Muscle of leg (tissue), 11 donors: ENCODE data around the gene TCEANC2. TPM values are rescaled to one million over a fixed set of nuclear protein-coding genes. Genes with fewer than 3 reads are reported as not detected.
"Not testable (repeated sequence)": the region's sequence is repeated elsewhere in the genome, so short reads cannot be mapped to it uniquely, and the experiment has no call there.

Source experiments
- DNase-seq: peaks from one replicate; pipeline ENCODE4 v3.0.0; 2013
- H3K27ac ChIP-seq: one replicate; pipeline ENCODE4 v1.5.1; 2013; ENCODE audit warnings: mild to moderate bottlenecking, low read length, control low read depth
- H3K27me3 ChIP-seq: one replicate; pipeline ENCODE4 v1.6.1; 2013; ENCODE audit warnings: low read length; ENCODE audit not compliant: control insufficient read depth, insufficient read depth
- H3K36me3 ChIP-seq: one replicate; pipeline ENCODE4 v1.6.1; 2013; ENCODE audit warnings: low read length; ENCODE audit not compliant: control insufficient read depth, insufficient read depth
- H3K4me1 ChIP-seq: one replicate; pipeline ENCODE4 v1.6.1; 2013; ENCODE audit warnings: low read length; ENCODE audit not compliant: control insufficient read depth, insufficient read depth
- H3K4me3 ChIP-seq: one replicate; pipeline ENCODE4 v1.5.1; 2013; ENCODE audit warnings: low read length, control low read depth
- H3K9me3 ChIP-seq: replicated peaks from 2 replicates; pipeline ENCODE4 v1.6.1; 2013; ENCODE audit warnings: low read depth, low read length; ENCODE audit not compliant: control insufficient read depth
- WGBS: methylation state at CpG from one replicate; pipeline ENCODE4 v1.1.5; 2013; ENCODE audit warnings: missing lambda C conversion rate; ENCODE audit not compliant: insufficient coverage; 5-methylcytosine and 5-hydroxymethylcytosine counted together
- polyA plus RNA-seq, 8 donors: library from polyadenylated mRNA; unstranded; fragments of 120-200 nt; gene quantifications; one replicate each; pipeline versions ENCODE4 v1.2.1 to v1.2.3, GENCODE V29; 2013; ENCODE audit warnings: inconsistent platforms in 1 of 8, low replicate concordance in 1 of 8; ENCODE audit not compliant: insufficient read length in 8 of 8, insufficient read depth in 1 of 8
- total RNA-seq: library from RNA; stranded (reverse); fragments of 120-200 nt; gene quantifications from one replicate; pipeline ENCODE4 v1.2.4, GENCODE V29; 2013

The TCEANC2 gene
- total and polyA plus RNA-seq, 9 donors, result 4.0 to 6.2 (median 4.8) TPM

DNA sequence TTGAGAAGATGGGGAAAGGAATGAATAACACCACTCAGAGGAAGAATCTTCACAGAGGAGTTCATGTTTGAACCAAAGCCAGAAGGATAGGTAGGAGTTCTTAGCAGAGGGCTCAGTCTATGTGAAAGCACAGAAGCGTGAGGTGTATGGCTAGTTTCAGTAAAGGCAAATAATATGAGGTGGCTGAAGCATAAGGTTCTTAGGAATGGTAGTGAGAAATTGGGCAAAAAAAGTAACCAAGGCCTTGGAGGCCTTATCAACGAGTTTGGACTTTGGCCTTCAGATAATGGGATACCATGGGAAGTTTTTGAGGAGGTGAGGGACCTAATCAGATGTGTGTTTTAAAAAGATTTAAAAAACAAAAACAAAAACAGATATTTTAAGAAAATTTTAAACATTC, 47.1 kb downstream of the TCEANC2 start:
- Histone ChIP-seq H3K4me1 (peaks cover 3% of the 10 kb centered on the region), H3K36me3 (peaks cover 10% of the 10 kb centered on the region), H3K27ac (no peak overlapping the region), H3K27me3 (no peaks in the 10 kb centered on the region), H3K9me3 (no peaks in the 10 kb centered on the region), H3K4me3 (no peak overlapping the region)
- 45% methylated on average over 1 of the region's 2 CpGs for WGBS
- DNase-seq, result no peak

DNA sequence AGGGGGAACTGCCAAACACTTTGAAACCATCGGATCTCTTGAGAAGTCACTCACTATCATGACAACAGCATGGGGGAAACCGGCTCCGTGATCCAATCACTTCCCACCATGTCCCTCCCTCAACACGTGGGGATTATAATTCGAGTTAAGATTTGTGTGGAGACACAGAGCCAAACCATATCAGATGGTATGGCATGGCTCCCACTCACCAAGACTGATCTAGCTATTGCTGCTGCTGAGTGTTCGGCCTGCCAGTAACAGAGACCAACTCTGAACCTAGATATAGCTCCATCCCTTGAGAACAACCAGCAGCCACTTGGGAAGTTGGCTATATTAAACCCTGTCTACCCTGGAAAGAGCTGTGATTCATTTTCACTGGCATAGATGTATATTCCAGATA, 50.0 kb downstream of the TCEANC2 start:
- Histone ChIP-seq H3K27ac (no peak overlapping the region), H3K4me3 (no peak overlapping the region)
- WGBS, result 90% methylated on average over 2 of the region's 6 CpGs

DNA sequence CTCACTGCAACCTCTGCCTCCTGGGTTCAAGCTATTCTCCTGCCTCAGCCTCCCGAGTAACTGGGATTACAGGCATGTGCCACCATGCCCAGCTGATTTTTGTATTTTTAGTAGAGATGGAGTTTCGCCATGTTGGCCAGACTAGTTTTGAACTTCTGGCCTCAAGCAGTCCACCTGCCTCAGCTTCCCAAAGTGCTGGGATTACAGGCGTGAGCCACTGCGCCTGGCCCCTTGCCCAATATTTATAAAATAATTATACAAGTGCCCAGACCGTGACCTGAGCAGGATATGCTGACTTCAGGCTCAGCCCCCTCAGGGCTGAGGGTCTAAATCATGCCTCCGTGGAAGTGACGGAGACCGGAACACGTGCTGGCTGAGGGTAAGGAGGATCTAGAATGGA, 51.2 kb downstream of the TCEANC2 start:
- WGBS, result 85% methylated on average over 6 of the region's 9 CpGs
- H3K9me3 ChIP-seq, result not testable (repeated sequence)

More for the DNA sequence above, 50.0 kb downstream of the TCEANC2 start:
- H3K27me3 ChIP-seq, result no peaks in the 10 kb centered on the region
- no peak for DNase-seq
- peaks cover 3% of the 10 kb centered on the region for H3K36me3 ChIP-seq
- no peaks in the 10 kb centered on the region for H3K4me1 ChIP-seq
- H3K9me3 ChIP-seq, result no peaks in the 10 kb centered on the region

DNA sequence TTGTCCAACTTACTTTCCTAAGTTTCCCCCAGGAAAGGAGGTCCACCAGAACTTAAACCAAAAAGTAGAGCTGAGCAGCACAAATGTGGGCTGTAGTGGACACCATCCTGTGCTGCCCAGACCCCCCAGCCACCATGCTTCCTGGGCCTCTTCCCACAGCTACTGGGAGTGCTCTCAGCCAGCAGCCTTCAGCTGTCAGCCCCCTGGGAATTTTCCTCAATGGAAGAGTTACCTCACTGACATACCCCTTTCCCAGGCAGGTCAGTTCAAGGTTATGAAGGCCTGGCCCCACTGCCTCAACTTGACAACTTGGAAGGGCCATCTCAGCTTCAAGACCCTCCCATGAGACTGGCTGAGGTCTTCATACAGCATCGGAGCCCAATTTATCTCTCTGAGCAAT, 51.7 kb downstream of the TCEANC2 start:
- no peaks in the 10 kb centered on the region for H3K4me1 ChIP-seq

More for the DNA sequence above, 51.2 kb downstream of the TCEANC2 start:
- H3K4me3 ChIP-seq, H3K36me3 ChIP-seq, H3K4me1 ChIP-seq, H3K27me3 ChIP-seq, DNase-seq, H3K27ac ChIP-seq: not testable (repeated sequence)

DNA sequence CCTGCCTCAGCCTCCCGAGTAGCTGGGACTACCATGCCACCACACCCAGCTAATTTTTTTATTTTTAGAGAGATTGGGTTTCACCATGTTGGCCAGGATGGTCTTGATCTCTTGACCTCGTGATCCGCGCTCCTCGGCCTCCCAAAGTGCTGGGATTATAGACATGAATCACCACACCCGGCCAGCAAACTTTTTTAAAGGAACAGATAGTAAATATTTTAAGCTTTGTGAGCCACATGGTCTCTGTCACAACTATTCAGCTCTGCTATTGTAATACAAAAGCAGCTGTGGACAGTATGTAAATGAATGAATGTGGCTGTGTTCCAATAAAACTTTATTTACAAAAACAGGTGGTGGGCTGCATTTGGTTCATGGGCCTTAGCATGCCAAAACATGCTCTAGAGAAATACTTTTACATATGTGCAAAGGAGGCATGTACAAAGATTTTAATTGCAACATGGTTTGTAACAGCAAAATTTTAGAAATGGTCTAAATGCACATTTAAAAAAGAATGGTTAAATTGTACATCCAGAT, 52.4 kb downstream of the TCEANC2 start:
- H3K9me3 ChIP-seq, result no peaks in the 10 kb centered on the region
- H3K4me3 ChIP-seq, result no peak overlapping the region
- H3K36me3 ChIP-seq, result peaks cover 3% of the 10 kb centered on the region
- no peak for DNase-seq
- H3K27me3 ChIP-seq, result no peaks in the 10 kb centered on the region
- no peak overlapping the region for H3K27ac ChIP-seq
- no peaks in the 10 kb centered on the region for H3K4me1 ChIP-seq
- WGBS, result no CpG with 5 or more reads among the region's 6 CpGs

More for the DNA sequence above, 51.7 kb downstream of the TCEANC2 start:
- Histone ChIP-seq H3K27ac (no peak overlapping the region), H3K27me3 (no peaks in the 10 kb centered on the region), H3K4me3 (no peak overlapping the region), H3K9me3 (no peaks in the 10 kb centered on the region), H3K36me3 (peaks cover 3% of the 10 kb centered on the region)
- WGBS, result 87% methylated on average over 1 of the region's 1 CpG
- DNase-seq, result no peak

DNA sequence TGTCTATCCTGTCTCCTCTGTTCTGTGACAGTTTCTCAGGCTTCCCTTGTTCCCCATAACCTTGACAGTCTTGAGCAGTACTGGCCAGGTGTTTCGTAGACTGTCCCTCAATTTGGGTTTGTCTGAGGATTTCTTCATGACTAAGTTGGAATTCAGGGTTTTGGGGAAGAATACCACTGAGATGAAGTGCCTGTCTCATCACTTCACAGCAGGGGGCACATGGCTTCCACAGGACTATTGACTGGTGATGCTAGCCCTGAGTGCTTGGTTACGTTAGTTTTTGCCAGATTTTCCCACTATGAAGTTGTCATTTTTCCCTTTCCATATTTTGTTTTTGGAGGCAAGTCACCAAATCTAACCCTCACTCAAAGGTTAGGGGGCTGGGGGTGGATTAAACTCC, 53.7 kb downstream of the TCEANC2 start:
- no CpG with 5 or more reads among the region's 2 CpGs for WGBS
- H3K27me3 ChIP-seq, result no peaks in the 10 kb centered on the region
- no peaks in the 10 kb centered on the region for H3K9me3 ChIP-seq
- H3K36me3 ChIP-seq, result peaks cover 3% of the 10 kb centered on the region
- H3K4me3 ChIP-seq, result no peak overlapping the region
- peak; percentile 26 for DNase-seq
- no peak overlapping the region for H3K27ac ChIP-seq
- no peaks in the 10 kb centered on the region for H3K4me1 ChIP-seq

DNA sequence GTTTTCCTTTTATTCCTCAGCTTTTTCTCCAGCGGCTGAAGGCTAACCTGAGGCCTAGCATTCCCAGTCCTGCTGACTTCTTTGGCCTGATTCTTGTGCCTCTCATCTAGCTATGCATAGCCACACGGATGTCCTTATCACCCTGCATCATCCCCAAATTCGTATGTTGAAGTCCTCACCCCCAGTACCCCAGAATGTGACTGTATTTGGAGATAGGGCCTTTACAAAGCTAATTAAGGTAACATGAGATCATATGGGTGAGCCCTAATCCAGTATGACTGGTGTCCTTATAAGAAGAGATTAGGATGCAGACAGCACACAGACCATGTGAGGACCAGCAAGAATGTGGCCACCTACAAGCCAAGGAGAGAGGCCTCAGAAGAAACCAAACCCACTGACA, 54.7 kb downstream of the TCEANC2 start:
- Histone ChIP-seq H3K27ac (no peak overlapping the region), H3K27me3 (no peaks in the 10 kb centered on the region), H3K36me3 (no peaks in the 10 kb centered on the region), H3K4me1 (no peaks in the 10 kb centered on the region), H3K9me3 (no peaks in the 10 kb centered on the region), H3K4me3 (no peak overlapping the region)
- DNase-seq, result no peak
- 100% methylated on average over 1 of the region's 3 CpGs for WGBS

DNA sequence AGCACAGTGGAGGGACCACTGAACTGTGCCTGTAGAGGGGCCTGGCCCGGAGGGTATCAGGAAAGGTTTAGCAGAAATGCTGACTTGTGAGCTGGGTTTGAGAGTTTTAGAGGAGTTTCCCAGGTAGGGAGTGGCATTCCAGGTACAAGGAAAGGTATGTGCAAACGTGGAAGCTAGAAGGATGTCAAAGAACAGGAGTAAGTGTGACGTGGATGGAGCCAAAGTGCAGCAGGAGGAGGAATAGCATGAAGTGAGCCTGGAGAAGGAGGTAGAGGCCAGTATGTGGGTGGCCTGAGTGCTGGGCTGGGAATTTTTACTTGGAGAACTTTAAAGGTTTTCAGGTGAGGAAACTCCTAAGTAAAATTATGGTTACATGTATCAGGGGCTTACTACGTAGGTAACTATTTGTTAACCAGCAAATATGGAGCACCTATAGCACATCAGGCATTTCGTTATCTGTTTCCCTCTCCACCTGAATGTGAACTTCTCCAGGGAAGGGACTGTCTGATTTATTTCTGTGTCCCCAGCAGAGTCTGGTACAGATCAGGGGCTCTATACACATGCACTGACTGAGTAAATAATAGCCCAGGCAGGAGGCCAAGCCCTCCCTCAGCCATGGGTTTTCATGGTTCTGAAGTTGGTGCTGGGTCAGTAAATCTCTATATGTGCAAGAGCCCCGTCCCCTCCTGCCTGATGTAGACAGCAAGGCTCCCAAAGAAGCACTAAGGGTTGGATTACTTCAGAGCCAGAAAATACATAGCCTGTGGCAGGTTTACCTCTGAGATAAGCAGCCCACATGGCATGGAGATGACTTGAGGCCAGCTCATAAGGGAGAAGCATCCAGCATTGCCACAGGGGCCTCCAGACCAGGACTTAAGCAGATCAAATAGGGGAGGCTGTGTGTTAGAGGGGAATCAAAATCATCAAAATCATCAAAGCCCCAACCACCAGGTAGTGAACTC, 56.0 kb downstream of the TCEANC2 start:
- 70% methylated on average over 4 of the region's 6 CpGs for WGBS
- no peaks in the 10 kb centered on the region for H3K27me3 ChIP-seq
- no peak overlapping the region for H3K27ac ChIP-seq
- DNase-seq, result no peak
- no peaks in the 10 kb centered on the region for H3K9me3 ChIP-seq
- no peak overlapping the region for H3K4me3 ChIP-seq
- H3K4me1 ChIP-seq, result no peaks in the 10 kb centered on the region
- H3K36me3 ChIP-seq, result no peaks in the 10 kb centered on the region

DNA sequence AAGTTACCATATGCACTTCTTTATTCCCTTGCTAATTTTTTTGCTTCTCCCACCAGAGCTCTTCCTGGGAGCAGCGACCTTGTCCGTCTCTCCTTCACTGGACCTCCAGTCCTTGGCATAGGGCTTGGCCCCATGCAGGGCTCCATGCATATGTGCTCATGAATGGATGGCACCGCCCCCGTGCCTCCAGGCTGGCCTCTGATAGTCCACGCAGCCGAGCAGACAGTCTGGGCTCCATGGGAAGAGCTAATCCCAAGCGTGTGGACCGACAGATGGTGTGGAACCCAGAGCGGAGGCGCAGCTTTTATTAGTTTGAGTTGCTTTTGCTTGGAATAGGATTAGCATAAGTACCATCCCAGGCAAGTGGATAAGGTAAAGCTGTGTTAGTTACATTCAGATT, 57.6 kb downstream of the TCEANC2 start:
- H3K4me3 ChIP-seq, result no peak overlapping the region
- no peaks in the 10 kb centered on the region for H3K27me3 ChIP-seq
- no peaks in the 10 kb centered on the region for H3K36me3 ChIP-seq
- H3K27ac ChIP-seq, result no peak overlapping the region
- no peak for DNase-seq
- WGBS, result 78% methylated on average over 9 of the region's 10 CpGs
- no peaks in the 10 kb centered on the region for H3K9me3 ChIP-seq
- no peaks in the 10 kb centered on the region for H3K4me1 ChIP-seq

DNA sequence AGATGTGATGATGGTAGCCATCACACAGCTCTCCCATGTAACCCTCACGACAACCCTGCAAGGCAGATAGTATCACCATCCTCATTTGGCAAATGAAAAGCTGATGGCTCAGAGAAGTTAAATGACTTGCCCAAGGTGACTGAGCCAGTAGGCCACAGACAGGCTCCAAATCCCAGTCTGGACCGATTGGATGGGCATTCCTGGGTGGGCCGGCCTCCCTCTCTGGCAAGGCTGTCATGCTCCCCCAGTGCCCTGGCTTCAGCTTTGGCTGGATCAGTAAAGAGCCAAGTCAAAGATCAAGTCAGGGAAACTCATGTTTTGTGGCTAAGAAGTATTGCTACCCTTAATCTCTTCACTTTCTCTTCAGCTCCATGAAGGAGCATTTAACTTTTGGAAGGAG, 58.2 kb downstream of the TCEANC2 start:
- Histone ChIP-seq H3K4me1 (no peaks in the 10 kb centered on the region), H3K36me3 (no peaks in the 10 kb centered on the region), H3K27me3 (no peaks in the 10 kb centered on the region), H3K27ac (no peak overlapping the region), H3K4me3 (no peak overlapping the region), H3K9me3 (no peaks in the 10 kb centered on the region)
- no peak for DNase-seq
- WGBS, result 93% methylated on average over 3 of the region's 3 CpGs
